NCI-H1694 treated with DMSO at 0.1 percent for 48 hours (cell line): ENCODE results near the gene PMM1.
"Not testable (repeated sequence)": the region's sequence is repeated elsewhere in the genome, so short reads cannot be mapped to it uniquely, and the experiment has no call there.

Source experiments
- DNase-seq: peaks from one replicate; lab custom pipeline; 2025; lab: John Stamatoyannopoulos, UW

The PMM1 gene

DNA sequence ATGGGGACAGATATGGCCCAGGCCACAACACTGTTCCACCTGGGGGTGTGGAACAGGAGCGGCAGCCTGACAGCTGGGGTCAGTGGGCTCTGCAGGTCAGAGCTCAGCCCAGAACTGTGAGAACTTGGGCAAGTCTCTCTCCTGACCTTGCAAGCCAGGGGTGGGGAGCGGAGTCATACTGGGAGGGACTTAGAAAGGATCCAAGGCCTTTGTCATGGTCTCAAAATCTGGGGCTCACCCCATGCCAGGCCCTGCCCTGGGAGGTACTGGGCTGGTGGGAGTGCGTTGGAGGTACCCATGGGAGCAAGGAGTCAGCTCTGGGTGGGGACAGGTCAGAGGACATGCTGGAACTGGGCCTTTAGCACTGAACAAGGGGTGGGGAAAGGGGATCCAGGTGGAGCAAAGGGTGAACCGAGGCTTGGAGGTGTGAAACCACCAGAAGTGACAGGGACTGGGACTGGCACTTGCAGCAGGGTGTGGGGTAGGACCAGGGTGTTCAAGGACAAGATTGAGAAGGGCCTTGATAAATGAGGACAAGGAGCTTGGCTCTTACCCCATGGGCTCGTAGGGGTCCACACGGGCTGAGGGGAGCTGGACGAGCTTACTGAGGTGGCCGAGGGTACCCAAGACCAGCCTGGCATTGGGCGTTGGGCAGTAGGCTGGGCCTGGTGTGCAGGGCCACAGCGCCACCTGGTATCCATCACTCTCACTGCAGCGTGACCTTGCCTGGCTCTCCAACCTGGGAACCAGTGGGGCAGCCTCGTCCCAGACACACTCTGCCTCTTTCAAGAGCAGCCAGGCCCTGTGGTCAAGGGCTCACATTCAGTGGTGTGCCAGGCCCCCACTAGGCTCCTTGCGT is 7.4 kb upstream of the PMM1 start:
- DNase-seq: peak; percentile 50

- no peak for DNase-seq
Measured at GRCh38 chr22:41595703-41596102, 6.1 kb upstream of the PMM1 start.

DNA sequence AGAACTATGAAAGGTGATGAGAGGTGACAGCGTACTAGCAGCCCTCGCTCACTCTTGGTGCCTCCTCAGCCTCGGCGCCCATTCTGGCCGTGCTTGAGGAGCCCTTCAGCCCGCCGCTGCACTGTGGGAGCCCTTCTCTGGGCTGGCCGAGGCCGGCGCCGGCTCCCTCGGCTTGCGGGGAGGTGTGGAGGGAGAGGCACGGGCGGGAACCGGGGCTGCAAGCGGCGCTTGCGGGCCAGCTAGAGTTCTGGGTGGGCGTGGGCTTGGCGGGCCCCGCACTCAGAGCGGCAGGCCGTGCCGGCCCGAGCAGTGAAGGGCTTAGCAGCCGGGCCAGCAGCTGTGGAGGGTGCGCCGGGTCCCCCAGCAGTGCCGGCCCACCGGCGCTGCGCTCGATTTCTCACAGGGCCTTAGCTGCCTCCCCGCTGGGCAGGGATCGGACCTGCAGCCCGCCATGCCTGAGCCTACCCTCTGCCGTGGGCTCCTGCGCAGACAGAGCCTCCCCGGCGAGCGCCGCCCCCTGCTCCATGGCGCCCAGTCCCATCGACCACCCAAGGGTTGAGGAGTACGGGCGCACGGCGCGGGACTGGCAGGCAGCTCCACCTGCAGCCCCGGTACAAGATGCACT is 3.8 kb upstream of the PMM1 start:
- not testable (repeated sequence) for DNase-seq

GRCh38 chr22:41587347-41587723 is 2.3 kb downstream of the PMM1 start:
- DNase-seq: no peak

DNA sequence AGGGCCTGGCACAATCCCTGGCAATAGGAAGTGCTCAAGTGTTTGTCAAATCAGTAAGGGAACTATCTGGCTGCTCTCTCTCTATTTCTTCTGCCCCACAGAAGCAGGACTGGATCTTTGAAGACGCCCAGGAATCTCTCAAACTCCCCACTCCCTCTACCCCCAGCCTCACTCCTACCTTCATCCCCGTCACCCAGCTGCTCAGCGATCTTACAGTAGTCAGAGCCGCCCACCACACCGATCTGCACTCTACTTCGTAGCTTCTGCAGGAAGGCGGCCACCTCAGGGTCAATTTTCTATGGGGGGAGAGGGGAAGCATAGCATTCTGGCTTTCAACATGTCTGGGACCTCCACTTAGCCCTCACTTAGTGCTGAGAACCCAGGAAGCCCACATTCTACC is 3.7 kb downstream of the PMM1 start:
- no peak for DNase-seq

DNA sequence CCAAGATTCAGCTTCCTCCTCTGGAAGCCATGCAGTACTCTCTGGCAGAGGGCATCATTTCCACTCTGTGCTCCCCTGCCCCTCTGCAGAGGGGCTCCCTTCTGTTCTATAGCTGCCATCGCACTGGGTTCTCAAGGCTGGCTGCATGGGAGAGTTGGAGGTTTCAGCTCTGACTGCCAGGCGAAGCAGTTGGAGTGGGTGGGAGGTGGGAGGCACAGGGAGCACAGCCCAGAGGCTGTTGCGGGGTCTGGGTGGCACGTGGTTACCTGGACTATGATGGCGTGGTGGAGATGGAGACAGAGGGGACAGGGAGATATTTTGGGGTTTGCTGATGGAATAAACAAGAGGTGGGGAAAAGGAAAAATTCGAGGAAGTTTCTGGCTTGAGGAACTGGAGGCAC is 4.8 kb downstream of the PMM1 start:
- DNase-seq: no peak

GRCh38 chr22:41582694-41583093 is 6.9 kb downstream of the PMM1 start:
- DNase-seq: no peak

GRCh38 chr22:41579997-41580355 is 9.7 kb downstream of the PMM1 start:
- no peak for DNase-seq

DNA sequence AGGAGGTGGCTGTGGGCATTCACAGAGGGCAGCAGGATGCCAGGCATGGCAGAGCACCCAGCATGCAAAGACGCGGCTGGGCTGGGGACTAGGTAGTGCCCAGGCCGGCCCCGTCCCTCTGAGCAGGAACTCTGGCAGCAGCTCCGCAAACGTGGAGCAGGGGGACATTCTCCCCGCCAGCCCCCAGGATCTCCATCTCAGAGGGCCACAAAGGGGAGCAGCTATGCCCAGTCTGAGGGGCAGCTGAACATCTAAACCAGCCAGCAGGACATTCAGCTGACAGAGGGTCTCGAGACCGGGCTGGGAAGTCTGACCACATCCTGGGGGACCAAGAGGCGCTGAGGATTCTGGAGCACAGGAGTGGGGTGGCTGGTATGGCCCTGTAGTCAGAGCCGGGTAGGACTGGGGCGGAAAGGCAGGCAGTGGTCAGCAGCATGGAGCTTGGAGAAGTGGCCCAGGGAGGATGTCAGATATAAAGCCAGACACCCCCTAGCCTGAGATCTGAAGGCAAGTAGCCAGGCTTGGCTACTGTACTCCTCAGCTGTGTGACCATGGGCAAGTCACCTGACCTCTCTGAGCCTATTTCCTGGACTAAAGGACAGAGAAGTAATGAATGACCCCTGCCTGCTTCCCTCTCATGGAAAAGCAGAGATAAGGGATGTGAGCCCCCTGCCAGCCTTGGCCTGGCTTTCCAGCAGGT is 10.2 kb downstream of the PMM1 start:
- no peak for DNase-seq

DNA sequence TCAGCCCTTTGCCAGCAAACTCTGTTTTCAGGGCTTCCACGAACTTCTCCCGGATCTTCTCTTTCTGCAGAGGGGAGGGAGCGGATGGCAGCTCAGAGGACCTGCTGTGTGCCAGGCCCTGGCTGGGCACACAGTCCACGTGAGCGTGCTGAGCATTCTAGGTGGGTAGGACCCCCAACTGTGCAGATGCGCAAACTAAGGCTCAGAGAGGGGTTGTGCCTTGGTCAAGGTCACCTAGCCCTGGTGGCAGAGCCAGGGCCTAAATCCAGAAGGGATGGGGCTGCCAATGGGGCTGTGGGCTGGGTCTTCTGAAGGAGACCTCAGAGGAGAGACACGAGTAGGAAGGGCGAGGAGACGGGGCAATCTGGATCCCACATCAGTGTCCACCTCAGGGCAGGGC is 10.8 kb downstream of the PMM1 start:
- DNase-seq: no peak

- no peak for DNase-seq
Measured at GRCh38 chr22:41578114-41578513, 11.5 kb downstream of the PMM1 start.

DNA sequence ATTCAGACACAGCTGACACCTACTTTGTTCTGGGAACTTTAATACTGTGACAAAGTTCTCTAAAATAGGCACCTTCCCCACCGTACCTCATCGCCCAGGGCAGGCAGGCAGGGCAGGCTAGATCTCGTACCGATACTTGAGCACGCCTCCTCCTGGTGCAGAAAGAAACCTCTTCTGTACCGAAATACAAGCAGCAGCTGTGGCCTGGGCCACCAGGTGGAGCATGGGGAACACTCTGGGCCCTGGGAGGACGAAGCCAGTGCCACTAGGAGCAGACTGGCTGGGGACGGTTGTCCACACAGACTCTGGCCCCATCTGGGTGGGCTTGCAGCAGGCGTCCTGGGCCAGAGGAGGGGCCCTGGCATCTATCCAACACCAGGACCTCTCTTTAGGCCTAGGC is 12.8 kb downstream of the PMM1 start:
- peak; percentile 43 for DNase-seq

GRCh38 chr22:41575533-41575932 is 14.1 kb downstream of the PMM1 start:
- DNase-seq: no peak

DNA sequence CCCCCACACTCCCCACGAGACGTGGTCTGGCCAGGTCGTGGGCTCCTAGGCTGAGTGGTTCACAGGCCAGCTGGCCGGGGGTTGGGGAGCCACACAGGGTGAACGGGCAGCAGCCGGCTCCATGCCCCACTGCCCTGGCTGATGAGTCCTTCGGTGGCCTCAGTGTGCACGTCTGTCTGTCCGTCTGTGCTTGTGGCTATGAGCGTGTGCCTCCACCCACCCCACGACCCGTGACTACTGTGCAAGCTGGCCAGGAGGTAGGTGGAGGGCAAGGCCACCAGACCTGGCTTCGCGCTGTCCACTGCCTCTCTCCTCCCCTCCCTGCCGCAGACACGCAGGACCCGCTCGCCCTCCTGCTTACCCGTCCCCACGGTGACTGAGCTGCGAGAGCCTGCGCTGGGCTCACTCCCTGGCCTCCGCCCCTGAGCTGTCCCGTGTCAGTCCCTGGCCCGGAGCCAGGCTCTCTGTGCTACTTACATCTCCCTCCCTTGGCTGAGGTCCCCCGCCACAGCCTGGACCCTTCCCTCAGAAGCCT is 14.7 kb downstream of the PMM1 start:
- no peak for DNase-seq

DNA sequence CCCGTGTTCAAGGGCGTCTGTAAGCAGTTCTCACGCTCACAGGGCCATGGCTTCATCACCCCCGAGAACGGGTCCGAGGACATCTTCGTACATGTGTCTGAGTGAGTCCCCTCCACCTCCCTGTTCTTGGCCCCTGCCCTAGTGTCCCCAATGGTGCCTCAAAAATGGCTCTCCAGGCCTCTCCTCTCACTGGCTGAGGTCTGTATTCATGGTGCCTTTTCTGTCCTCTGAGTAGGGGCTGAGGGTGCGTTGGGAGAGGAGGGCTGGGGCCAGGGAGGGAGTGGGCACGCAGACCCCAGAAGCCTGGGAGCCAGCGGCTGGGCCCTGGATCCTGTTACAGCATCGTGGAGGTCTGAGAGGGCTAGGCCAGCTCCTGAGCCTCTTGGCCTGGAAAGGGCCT is 16.0 kb downstream of the PMM1 start:
- no peak for DNase-seq

DNA sequence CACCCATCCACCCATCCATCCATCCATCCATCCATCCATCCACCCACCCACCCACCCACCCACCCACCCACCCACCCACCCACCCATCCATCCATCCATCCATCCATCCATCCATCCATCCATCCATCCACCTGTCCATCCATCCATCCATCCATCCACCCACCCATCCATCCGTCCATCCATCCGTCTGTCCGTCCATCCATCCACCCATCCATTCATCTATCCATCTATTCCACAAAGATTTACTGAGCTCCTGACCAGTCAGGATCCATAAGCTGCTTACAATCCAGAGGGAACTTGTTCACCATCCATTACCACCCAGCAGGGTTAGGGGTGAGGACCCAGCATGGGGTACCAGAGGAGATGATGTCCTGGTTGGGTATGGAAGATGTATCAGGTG is 17.3 kb downstream of the PMM1 start:
- not testable (repeated sequence) for DNase-seq

DNA sequence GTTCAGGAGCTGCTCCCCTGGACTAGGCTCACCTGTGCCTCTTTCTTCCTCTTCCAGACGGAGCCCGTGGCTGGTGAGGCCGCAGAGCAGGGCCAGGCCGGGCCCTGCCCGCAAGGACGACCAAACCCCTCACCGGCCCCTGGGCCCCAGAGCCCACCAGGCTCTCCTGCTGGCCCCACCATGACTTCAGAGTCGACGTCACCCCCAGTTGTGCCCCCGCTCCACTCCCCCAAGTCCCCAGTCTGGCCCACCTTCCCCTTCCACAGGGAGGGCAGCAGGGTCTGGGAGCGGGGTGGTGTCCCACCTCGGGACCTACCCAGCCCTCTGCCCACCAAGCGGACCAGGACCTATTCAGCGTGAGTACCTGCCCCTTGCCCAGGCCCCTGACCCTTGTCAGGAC is 17.9 kb downstream of the PMM1 start:
- no peak for DNase-seq

DNA sequence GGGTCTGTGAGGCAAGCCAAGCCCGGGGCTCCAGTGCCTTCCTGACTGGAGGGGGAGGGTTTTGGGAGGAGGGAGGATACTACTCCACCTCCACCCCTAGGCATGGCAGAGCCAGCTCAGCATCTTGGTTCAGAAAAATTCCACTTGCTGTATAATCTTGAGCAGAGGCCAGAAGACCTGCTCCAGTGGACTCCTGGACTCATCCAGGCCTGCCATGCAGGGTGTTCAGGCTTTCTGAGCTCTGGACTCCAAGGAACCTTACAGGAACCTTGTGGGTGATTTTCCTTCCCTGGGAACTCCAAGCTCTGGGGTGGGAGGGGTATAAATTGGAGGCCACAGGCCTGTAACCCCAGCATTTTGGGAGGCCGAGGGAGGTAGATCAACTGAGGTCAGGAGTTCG is 19.4 kb downstream of the PMM1 start:
- DNase-seq: no peak

- DNase-seq: no peak
Measured at GRCh38 chr22:41568811-41569210, 20.8 kb downstream of the PMM1 start.

DNA sequence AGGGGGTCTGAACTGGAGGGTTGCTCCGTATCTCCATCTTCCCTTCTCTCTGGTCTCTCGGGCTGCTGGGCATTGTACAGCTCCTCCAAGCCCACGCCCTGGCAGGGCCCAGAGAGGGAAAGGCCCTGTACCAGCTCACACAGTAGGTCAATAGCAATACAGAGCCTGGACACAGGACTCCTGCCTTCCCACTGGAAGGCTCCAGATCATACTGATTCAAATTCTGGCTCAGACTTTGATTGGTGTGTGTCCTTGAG is 22.2 kb downstream of the PMM1 start:
- DNase-seq: no peak

- peak; percentile 39 for DNase-seq
Measured at GRCh38 chr22:41565403-41566054, 24.1 kb downstream of the PMM1 start.

DNA sequence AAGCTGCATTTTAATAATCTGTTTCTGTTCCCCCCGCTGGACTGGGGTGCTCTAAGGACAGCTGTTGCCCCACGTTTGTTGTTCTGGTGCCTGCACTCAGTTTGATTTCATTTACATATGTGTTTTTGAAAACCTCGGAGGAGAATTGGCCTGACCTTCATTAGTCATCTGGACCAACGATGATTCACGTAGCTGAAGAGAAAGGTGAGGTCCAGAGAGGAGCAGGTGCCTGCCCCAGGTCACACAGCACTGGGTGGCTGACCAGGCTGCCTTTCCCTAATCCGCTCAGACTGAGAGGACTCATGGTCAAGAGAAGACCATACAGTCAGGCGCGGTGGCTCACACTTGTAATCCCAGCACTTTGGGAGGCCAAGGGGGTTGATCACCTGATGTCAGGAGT is 25.1 kb downstream of the PMM1 start:
- no peak for DNase-seq
